H9 (cell line): Measurements from ENCODE around the gene CERS1. TPM values are rescaled to one million over a fixed set of nuclear protein-coding genes. Genes with fewer than 3 reads are reported as not detected.

Experiments
- DNase-seq: peaks from one replicate; pipeline ENCODE4 v3.0.0-alpha.2; 2017
- H2AFZ ChIP-seq: one replicate; pipeline ENCODE4 v1.6.1; 2013; ENCODE audit warnings: mild to moderate bottlenecking, low read length, control low read depth, moderate library complexity
- H2AK5ac ChIP-seq: 2 replicates; pipeline ENCODE4 v1.6.1; 2013; ENCODE audit warnings: low read length, control low read depth, mixed read lengths; ENCODE audit not compliant: insufficient read length
- H2BK120ac ChIP-seq: one replicate; pipeline ENCODE4 v1.6.1; 2013; ENCODE audit warnings: low read depth, mild to moderate bottlenecking, low read length, control low read depth, inconsistent platforms; ENCODE audit not compliant: poor library complexity, severe bottlenecking
- H2BK12ac ChIP-seq: 2 replicates; pipeline ENCODE4 v1.6.1; 2013; ENCODE audit warnings: low read length, control low read depth, mixed read lengths, low read depth; ENCODE audit not compliant: insufficient read length
- H2BK15ac ChIP-seq: 2 replicates; pipeline ENCODE4 v1.6.1; 2013; ENCODE audit warnings: low read depth, low read length, control low read depth
- H2BK20ac ChIP-seq: one replicate; pipeline ENCODE4 v1.6.1; 2013; ENCODE audit warnings: low read depth, mild to moderate bottlenecking, low read length, control low read depth, inconsistent platforms; ENCODE audit not compliant: poor library complexity, severe bottlenecking
- H2BK5ac ChIP-seq: 2 replicates; pipeline ENCODE4 v1.6.1; 2013; ENCODE audit warnings: low read length, control low read depth, mixed read lengths; ENCODE audit not compliant: insufficient read length
- H3K14ac ChIP-seq: 2 replicates; pipeline ENCODE4 v1.6.1; 2013; ENCODE audit warnings: low read length, control low read depth; ENCODE audit not compliant: insufficient read depth
- H3K18ac ChIP-seq: 2 replicates; pipeline ENCODE4 v1.6.1; 2013; ENCODE audit warnings: low read depth, mild to moderate bottlenecking, mixed read lengths, low read length, control low read depth; ENCODE audit not compliant: insufficient read length
- H3K23ac ChIP-seq: 2 replicates; pipeline ENCODE4 v1.6.1; 2013; ENCODE audit warnings: low read length, control low read depth, mixed read lengths, low read depth; ENCODE audit not compliant: insufficient read length
- H3K23me2 ChIP-seq: 2 replicates; pipeline ENCODE4 v1.6.1; 2013; ENCODE audit warnings: low read depth, mild to moderate bottlenecking, mixed read lengths, low read length, control low read depth; ENCODE audit not compliant: insufficient read length, poor library complexity, severe bottlenecking
- H3K27ac ChIP-seq: 2 replicates; pipeline ENCODE4 v1.5.1; 2013; ENCODE audit warnings: low read length, control low read depth, mixed read lengths, low read depth; ENCODE audit not compliant: insufficient read length
- H3K27me3 ChIP-seq: 2 replicates; pipeline ENCODE4 v1.6.1; 2013; ENCODE audit warnings: low read length, control low read depth, inconsistent platforms; ENCODE audit not compliant: insufficient read depth
- H3K4ac ChIP-seq: 2 replicates; pipeline ENCODE4 v1.6.1; 2013; ENCODE audit warnings: low read depth, mild to moderate bottlenecking, control low read depth, inconsistent platforms, low read length, moderate library complexity
- H3K4me1 ChIP-seq: 2 replicates; pipeline ENCODE4 v1.6.1; 2013; ENCODE audit warnings: low read length, control low read depth, inconsistent platforms; ENCODE audit not compliant: insufficient read depth
- H3K4me2 ChIP-seq: 2 replicates; pipeline ENCODE4 v1.6.1; 2013; ENCODE audit warnings: low read length, control low read depth, mixed read lengths; ENCODE audit not compliant: insufficient read length, insufficient read depth
- H3K56ac ChIP-seq: 2 replicates; pipeline ENCODE4 v1.6.1; 2013; ENCODE audit warnings: low read depth, mild to moderate bottlenecking, mixed read lengths, low read length, control low read depth; ENCODE audit not compliant: insufficient read length
- H3K79me1 ChIP-seq: 2 replicates; pipeline ENCODE4 v1.6.1; 2013; ENCODE audit warnings: low read depth, mild to moderate bottlenecking, moderate library complexity, low read length, control low read depth, inconsistent platforms; ENCODE audit not compliant: insufficient read depth, poor library complexity, severe bottlenecking
- H3K79me2 ChIP-seq: 2 replicates; pipeline ENCODE4 v1.6.1; 2013; ENCODE audit warnings: low read length, control low read depth, inconsistent platforms; ENCODE audit not compliant: insufficient read depth
- H3K9ac ChIP-seq: 2 replicates; pipeline ENCODE4 v1.6.1; 2013; ENCODE audit warnings: low read length, control low read depth, mixed read lengths; ENCODE audit not compliant: insufficient read length; ENCODE audit errors: extremely low read depth
- H3K9me3 ChIP-seq: one replicate; pipeline ENCODE4 v1.6.1; 2013; ENCODE audit warnings: low read depth, low read length, inconsistent platforms; ENCODE audit not compliant: control insufficient read depth
- H3T11ph ChIP-seq: one replicate; pipeline ENCODE4 v1.6.1; 2013; ENCODE audit warnings: mild to moderate bottlenecking, low read length, control low read depth, inconsistent platforms
- H4K20me1 ChIP-seq: one replicate; pipeline ENCODE4 v1.6.1; 2013; ENCODE audit not compliant: control insufficient read depth, insufficient read length, insufficient read depth
- H4K5ac ChIP-seq: 2 replicates; pipeline ENCODE4 v1.6.1; 2013; ENCODE audit warnings: low read depth, mild to moderate bottlenecking, mixed read lengths, low read length, control low read depth; ENCODE audit not compliant: insufficient read length
- H4K8ac ChIP-seq: replicated peaks from 2 replicates; pipeline ENCODE4 v1.6.1; 2013; ENCODE audit warnings: low read length, control low read depth, mixed read lengths, low read depth; ENCODE audit not compliant: insufficient read length
- H4K91ac ChIP-seq: 2 replicates; pipeline ENCODE4 v1.6.1; 2013; ENCODE audit warnings: low read depth, mild to moderate bottlenecking, moderate library complexity, mixed read lengths, low read length, control low read depth; ENCODE audit not compliant: insufficient read length
- H3K27ac Mint-ChIP-seq, 3 experiments: 2 replicates in 2 of 3; 3 replicates in 1 of 3; pipeline ENCODE4 v1.8.0; 2020 to 2021; ENCODE audit warnings: mixed read lengths in 3 of 3, mild to moderate bottlenecking in 1 of 3, moderate library complexity in 1 of 3
- H3K27me3 Mint-ChIP-seq: 2 replicates; pipeline ENCODE4 v1.8.0; 2021; ENCODE audit warnings: low read depth, mild to moderate bottlenecking, moderate library complexity, mixed read lengths
- H3K36me3 Mint-ChIP-seq, 3 experiments: 2 replicates in 2 of 3; 3 replicates in 1 of 3; pipeline ENCODE4 v1.8.0; 2020 to 2021; ENCODE audit warnings: low read depth in 3 of 3, mixed read lengths in 3 of 3; ENCODE audit not compliant: insufficient read depth in 1 of 3
- H3K4me1 Mint-ChIP-seq, 2 experiments: 2 replicates each; pipeline ENCODE4 v1.8.0; 2020; ENCODE audit warnings: mixed read lengths in 2 of 2
- H3K4me3 Mint-ChIP-seq, 2 experiments: 2 replicates in 1 of 2; 3 replicates in 1 of 2; pipeline ENCODE4 v1.8.0; 2020 to 2021; ENCODE audit warnings: mild to moderate bottlenecking in 2 of 2, mixed read lengths in 2 of 2, moderate library complexity in 1 of 2
- H3K9me3 Mint-ChIP-seq, 2 experiments: 2 replicates in 1 of 2; 3 replicates in 1 of 2; pipeline ENCODE4 v1.8.0; 2020; ENCODE audit warnings: mild to moderate bottlenecking in 2 of 2, mixed read lengths in 2 of 2, moderate library complexity in 1 of 2
- CTCF ChIP-seq: fragments of 200-600 bp; sonication (generic); conservative IDR thresholded peaks from 3 replicates; pipeline ENCODE4 v1.8.0; 2021; ENCODE audit warnings: antibody characterized with exemption, mild to moderate bottlenecking
- WGBS: extraction: QIAGEN DNeasy Blood & Tissue Kit; methylation state at CpG from one replicate; pipeline ENCODE4 v1.1.7; 2013; ENCODE audit warnings: missing lambda C conversion rate, low lambda C conversion rate, mixed read lengths; ENCODE audit not compliant: insufficient read length; ENCODE audit errors: extremely low coverage; 5-methylcytosine and 5-hydroxymethylcytosine counted together
- total RNA-seq: library from RNA; stranded (reverse); gene quantifications from 2 replicates; pipeline ENCODE4 v1.2.1, GENCODE V29; 2021

The CERS1 gene
- total RNA-seq, 1 experiment from 2014 or later: 19.3 TPM

GRCh38 chr19:18849838-18850400, 46.0 kb downstream of the CERS1 start:
- Mint-ChIP-seq H3K27ac (peak overlapping the region in 1 of 3 experiments; percentile 73; a peak in 3 of 7 replicates), H3K4me3 (no peak overlapping the region)

More at GRCh38 chr19:18849838-18850400, 46.0 kb downstream of the CERS1 start:
- no peak overlapping the region for H3K18ac ChIP-seq
- no peaks in the 10 kb centered on the region for H4K20me1 ChIP-seq
- no peak for TF ChIP-seq CTCF
- H3K9me3 ChIP-seq: no peaks in the 10 kb centered on the region
- DNase-seq: no peak
- no peak overlapping the region for H2BK120ac ChIP-seq
- no peak overlapping the region for H2AK5ac ChIP-seq
- H2BK20ac ChIP-seq: no peak overlapping the region
- no peak overlapping the region for H4K91ac ChIP-seq
- no peak overlapping the region for H3K14ac ChIP-seq
- no peak overlapping the region for H4K8ac ChIP-seq
- Mint-ChIP-seq H3K9me3 (no peaks in the 10 kb centered on the region; a peak in 1 of 5 replicates), H3K4me1 (peaks cover 2 to 5% of the 10 kb centered on the region in 2 experiments; a peak in 3 of 4 replicates), H3K36me3 (peaks cover 45 to 74% (median 74%) of the 10 kb centered on the region in 3 experiments; a peak in 6 of 7 replicates), H3K27me3 (no peaks in the 10 kb centered on the region)
- H2BK15ac ChIP-seq: no peak overlapping the region
- no peaks in the 10 kb centered on the region; the same call in 1 of the 2 replicates for H3K79me2 ChIP-seq
- no CpG with 5 or more reads among the region's 16 CpGs for WGBS
- peaks cover 5% of the 10 kb centered on the region for H3K79me1 ChIP-seq
- no peak overlapping the region for H2BK5ac ChIP-seq
- no peak overlapping the region for H3K4ac ChIP-seq
- H3K56ac ChIP-seq: no peak overlapping the region
- no peak overlapping the region for H3K23ac ChIP-seq
- no peak overlapping the region for H3K4me2 ChIP-seq
- H2AFZ ChIP-seq: no peak overlapping the region
- H3K27ac ChIP-seq: no peak overlapping the region
- no peak overlapping the region for H3K9ac ChIP-seq
- no peak overlapping the region for H4K5ac ChIP-seq
- no peak overlapping the region for H2BK12ac ChIP-seq
- no peaks in the 10 kb centered on the region for H3K27me3 ChIP-seq
- H3K4me1 ChIP-seq: no peaks in the 10 kb centered on the region
- H3K23me2 ChIP-seq: no peaks in the 10 kb centered on the region
- H3T11ph ChIP-seq: no peak overlapping the region
